Suprapubic skin (tissue), 4 donors: ENCODE results near the gene GALR2. TPM values are rescaled to one million over a fixed set of nuclear protein-coding genes. Genes with fewer than 3 reads are reported as not detected.
A peak's percentile ranks its signal among the peaks of the same experiment; 100 is the strongest.

Experiments used
- DNase-seq, 2 donors: peaks; one replicate each; pipeline ENCODE4 v3.0.0-alpha.2; 2019; ENCODE audit warnings: low spot score in 2 of 2
- H3K27ac ChIP-seq: fragments of 200-600 bp; sonication (generic); one replicate; pipeline ENCODE4 v1.5.1; 2019
- H3K27me3 ChIP-seq: fragments of 200-600 bp; sonication (generic); one replicate; pipeline ENCODE4 v1.5.1; 2019
- H3K36me3 ChIP-seq: fragments of 200-600 bp; sonication (generic); one replicate; pipeline ENCODE4 v1.5.1; 2019
- H3K4me1 ChIP-seq: fragments of 200-600 bp; sonication (generic); one replicate; pipeline ENCODE4 v1.5.1; 2019
- H3K4me3 ChIP-seq: fragments of 200-600 bp; sonication (generic); one replicate; pipeline ENCODE4 v1.5.1; 2019; ENCODE audit warnings: mild to moderate bottlenecking
- H3K9me3 ChIP-seq: fragments of 200-600 bp; sonication (generic); one replicate; pipeline ENCODE4 v1.5.1; 2019
- EP300 ChIP-seq: sonication (generic); formaldehyde crosslinking; IDR thresholded peaks from one replicate; pipeline ENCODE4 v1.6.1; 2017; ENCODE audit warnings: antibody characterized with exemption
- POLR2A ChIP-seq, 2 donors: fragments of 450-650 bp; IDR thresholded peaks; one replicate each; pipeline ENCODE4 v1.6.1; 2017; ENCODE audit warnings: antibody characterized with exemption in 2 of 2, mild to moderate bottlenecking in 2 of 2, moderate library complexity in 2 of 2
- POLR2AphosphoS5 ChIP-seq, 3 donors: sonication (generic); formaldehyde crosslinking; IDR thresholded peaks; one replicate each; pipeline ENCODE4 v1.6.1; 2017; ENCODE audit warnings: antibody characterized with exemption in 3 of 3
- WGBS: methylation state at CpG from one replicate; pipeline ENCODE4 v1.1.5; 2018; 5-methylcytosine and 5-hydroxymethylcytosine counted together
- total RNA-seq, 4 donors: library from RNA; depleted of rRNA; stranded (reverse); fragments of >200 nt; gene quantifications; one replicate each; pipeline ENCODE4 v1.1.0, GENCODE V29; 2016
- TF ChIP-seq, protein P1 (sequence below), 2 donors: fragments of 200-600 bp in 1 of 2; fragments of 450-650 bp in 1 of 2; sonication (generic) in 1 of 2; IDR thresholded peaks; one replicate each; pipeline ENCODE4 v1.5.1; 2016 to 2019; ENCODE audit warnings: antibody characterized with exemption in 2 of 2, mild to moderate bottlenecking in 1 of 2, moderate library complexity in 1 of 2

GALR2 gene
- total RNA-seq, 4 donors from 2014 or later, result 1.2 TPM; not detected in 3

DNA sequence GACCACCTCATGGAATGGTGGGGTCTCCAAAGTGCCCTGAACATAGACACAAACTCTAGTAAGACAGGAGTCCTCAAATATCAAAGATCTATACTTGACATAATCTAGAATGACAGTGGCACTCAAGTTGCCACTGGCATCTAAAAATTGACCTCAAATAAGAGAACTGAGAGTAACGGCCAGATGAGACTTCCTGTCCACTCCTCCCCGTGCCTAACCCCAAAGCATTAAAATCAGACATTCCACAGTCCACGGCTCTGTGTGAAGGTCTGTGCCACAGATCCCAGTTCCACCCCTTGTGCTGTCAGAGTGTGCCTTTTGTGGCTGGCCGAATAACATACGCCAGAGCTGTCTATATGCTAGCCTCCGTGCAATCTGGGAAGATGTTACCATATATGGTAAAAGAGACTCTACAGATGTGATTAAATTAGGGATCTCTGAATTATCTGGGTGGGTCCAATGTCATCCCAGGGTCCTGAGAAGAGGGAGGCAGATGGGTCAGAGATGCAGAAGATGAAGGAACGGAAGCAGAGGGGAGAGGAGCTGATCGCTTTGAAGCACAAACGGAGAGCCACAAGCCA is 26.5 kb upstream of the GALR2 start:
- 86% methylated on average over 9 of the region's 9 CpGs for WGBS
- H3K4me1 ChIP-seq, result peaks cover 41% of the 10 kb centered on the region
- TF ChIP-seq, protein P1, sequence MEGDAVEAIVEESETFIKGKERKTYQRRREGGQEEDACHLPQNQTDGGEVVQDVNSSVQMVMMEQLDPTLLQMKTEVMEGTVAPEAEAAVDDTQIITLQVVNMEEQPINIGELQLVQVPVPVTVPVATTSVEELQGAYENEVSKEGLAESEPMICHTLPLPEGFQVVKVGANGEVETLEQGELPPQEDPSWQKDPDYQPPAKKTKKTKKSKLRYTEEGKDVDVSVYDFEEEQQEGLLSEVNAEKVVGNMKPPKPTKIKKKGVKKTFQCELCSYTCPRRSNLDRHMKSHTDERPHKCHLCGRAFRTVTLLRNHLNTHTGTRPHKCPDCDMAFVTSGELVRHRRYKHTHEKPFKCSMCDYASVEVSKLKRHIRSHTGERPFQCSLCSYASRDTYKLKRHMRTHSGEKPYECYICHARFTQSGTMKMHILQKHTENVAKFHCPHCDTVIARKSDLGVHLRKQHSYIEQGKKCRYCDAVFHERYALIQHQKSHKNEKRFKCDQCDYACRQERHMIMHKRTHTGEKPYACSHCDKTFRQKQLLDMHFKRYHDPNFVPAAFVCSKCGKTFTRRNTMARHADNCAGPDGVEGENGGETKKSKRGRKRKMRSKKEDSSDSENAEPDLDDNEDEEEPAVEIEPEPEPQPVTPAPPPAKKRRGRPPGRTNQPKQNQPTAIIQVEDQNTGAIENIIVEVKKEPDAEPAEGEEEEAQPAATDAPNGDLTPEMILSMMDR (IDR thresholded peaks at IDR 0.05), result no peak
- TF ChIP-seq EP300 (no peak), POLR2A (IDR thresholded peaks at IDR 0.05) (no peak), POLR2AphosphoS5 (IDR thresholded peaks at IDR 0.05) (no peak)
- DNase-seq, result no peak
- no peak overlapping the region for H3K4me3 ChIP-seq
- no peaks in the 10 kb centered on the region for H3K27me3 ChIP-seq
- no peaks in the 10 kb centered on the region for H3K9me3 ChIP-seq
- H3K36me3 ChIP-seq, result peaks cover 80% of the 10 kb centered on the region
- H3K27ac ChIP-seq, result no peak overlapping the region

DNA sequence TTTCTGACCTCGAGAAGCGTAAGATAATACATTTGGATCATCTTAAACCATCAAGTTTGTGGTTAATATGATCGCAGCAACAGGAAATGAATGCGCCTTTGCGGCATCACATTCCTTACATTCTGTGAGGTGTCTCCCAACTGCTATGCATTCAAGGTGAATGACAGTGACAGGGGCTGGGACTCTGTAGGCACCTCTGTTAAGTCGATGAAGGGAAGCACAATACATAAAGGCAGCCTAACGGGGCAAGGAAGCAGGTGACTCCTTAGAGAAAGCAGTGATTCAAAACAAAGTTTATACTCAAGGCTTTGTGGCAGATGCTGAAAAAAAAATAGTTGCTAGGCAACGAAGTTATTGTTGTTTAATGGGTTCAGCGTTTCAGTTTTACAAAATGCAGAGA is 25.9 kb upstream of the GALR2 start:
- TF ChIP-seq POLR2AphosphoS5 (IDR thresholded peaks at IDR 0.05), result no peak
- TF ChIP-seq, protein P1 (IDR thresholded peaks at IDR 0.05), result no peak
- H3K27ac ChIP-seq, result no peak overlapping the region
- H3K9me3 ChIP-seq, result no peaks in the 10 kb centered on the region
- peaks cover 74% of the 10 kb centered on the region for H3K36me3 ChIP-seq
- no peak overlapping the region for H3K4me3 ChIP-seq
- no peak for DNase-seq
- H3K4me1 ChIP-seq, result peaks cover 40% of the 10 kb centered on the region
- H3K27me3 ChIP-seq, result no peaks in the 10 kb centered on the region
- WGBS, result 76% methylated on average over 9 of the region's 9 CpGs

DNA sequence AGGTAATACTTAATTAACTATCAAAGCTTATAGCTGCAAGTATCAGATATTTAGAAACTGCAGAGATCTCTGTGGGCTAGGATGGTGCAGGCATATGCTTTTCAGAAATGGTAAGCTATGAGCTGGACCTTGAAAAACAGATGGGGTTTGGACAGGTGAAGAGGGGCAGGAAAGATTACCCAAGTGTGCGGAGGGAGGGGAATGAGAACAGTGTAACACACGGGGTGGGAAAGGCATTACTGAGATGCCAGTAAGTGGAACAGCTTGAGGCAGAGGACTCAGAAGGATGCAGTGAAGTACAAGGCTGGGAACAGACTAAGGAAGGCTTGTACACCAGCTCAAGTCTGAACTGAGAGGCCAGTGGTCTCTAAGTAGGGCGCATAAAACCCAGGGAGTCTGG is 25.3 kb upstream of the GALR2 start:
- TF ChIP-seq, protein P1 (IDR thresholded peaks at IDR 0.05), result no peak
- TF ChIP-seq EP300, result no peak
- H3K27ac ChIP-seq, result no peak overlapping the region
- H3K4me1 ChIP-seq, result peaks cover 41% of the 10 kb centered on the region
- H3K27me3 ChIP-seq, result no peaks in the 10 kb centered on the region
- no peak for DNase-seq
- H3K9me3 ChIP-seq, result no peaks in the 10 kb centered on the region
- peaks cover 72% of the 10 kb centered on the region for H3K36me3 ChIP-seq
- WGBS, result 89% methylated on average over 3 of the region's 3 CpGs
- H3K4me3 ChIP-seq, result no peak overlapping the region

DNA sequence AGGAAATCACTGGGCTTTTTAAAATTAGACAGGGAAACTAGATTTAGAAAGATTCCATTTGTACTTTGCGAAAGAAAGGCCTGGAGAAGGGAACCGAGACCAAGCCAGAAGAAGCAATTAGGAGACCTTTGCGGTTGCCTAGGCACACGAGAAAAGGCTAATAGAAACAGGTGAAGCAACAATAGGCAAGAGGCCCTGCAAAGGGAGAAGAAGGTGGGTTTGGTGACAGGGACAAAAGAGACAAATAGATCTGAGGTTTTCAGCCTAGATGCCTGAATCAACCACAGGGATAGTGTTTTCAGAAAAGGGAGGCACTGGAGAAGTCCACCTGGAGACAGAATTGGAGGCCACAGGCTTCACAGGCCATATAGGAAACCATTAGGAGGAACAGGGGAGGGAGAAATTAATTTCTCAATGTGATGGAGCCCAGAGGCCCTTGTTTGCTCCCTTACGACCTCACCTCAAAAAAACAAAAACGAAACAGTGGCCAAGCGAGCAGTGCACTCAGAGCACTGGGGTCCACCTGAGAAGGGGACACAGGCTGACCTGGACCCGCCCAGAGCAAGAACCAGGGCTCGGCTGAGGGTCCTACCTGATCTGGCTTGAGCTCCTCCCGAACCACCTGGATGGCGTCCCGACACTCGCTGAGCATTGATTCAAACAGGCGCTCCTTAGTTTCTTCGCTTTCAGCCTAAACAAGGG is 24.6 kb upstream of the GALR2 start:
- TF ChIP-seq EP300 (no peak), POLR2A (IDR thresholded peaks at IDR 0.05) (no peak), POLR2AphosphoS5 (IDR thresholded peaks at IDR 0.05) (no peak)
- TF ChIP-seq, protein P1 (IDR thresholded peaks at IDR 0.05), result no peak
- H3K27ac ChIP-seq, result no peak overlapping the region
- H3K4me1 ChIP-seq, result peaks cover 41% of the 10 kb centered on the region

DNA sequence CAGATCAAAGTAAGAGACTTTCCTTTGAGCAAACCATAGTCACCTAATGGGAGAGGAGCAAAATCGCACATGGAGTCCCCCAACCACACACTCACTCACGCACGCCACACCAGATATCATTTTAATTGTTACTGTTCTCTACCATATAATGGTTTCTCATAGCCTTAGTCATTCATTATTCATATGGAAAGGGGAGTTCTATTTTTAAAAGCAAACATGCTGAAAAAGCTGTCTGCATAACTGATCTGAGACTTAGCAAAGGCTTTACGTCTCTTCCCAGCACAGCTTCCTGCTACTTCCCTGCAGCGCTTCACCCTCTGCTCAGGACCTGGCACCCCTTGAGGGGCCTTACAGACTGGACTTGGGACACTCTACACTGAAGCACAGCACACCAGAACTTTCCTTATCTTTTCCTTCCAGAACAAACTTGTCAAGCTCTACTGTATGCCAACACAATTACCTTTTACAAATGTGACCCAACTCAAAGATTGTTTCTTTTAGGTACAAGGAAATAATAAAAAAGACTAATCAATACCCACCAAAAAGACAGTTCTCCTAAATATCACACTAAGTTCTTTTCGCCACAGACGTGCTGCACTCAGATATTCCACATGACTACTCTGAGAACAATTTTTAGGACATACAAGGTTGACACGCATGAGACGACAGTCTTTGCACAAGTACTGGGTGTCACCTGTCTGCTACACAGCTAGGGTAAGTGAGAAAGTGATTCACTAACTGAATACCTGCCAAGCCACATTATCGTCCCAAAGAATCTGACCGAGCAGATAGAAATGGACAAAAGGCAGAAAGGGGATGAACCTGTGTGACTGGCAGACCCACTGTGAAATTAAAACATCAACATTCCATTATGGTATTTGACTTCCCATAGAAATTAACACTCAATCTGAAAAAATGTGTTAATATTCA is 23.8 kb upstream of the GALR2 start:
- Histone ChIP-seq H3K36me3 (peaks cover 72% of the 10 kb centered on the region), H3K4me3 (no peak overlapping the region), H3K27ac (peak overlapping the region; percentile 67), H3K27me3 (no peaks in the 10 kb centered on the region), H3K4me1 (peaks cover 43% of the 10 kb centered on the region), H3K9me3 (no peaks in the 10 kb centered on the region)
- no peak for DNase-seq
- 73% methylated on average over 11 of the region's 11 CpGs for WGBS
- TF ChIP-seq EP300, result no peak
- no peak for TF ChIP-seq POLR2A (IDR thresholded peaks at IDR 0.05)
- TF ChIP-seq, protein P1 (IDR thresholded peaks at IDR 0.05), result no peak
- no peak for TF ChIP-seq POLR2AphosphoS5 (IDR thresholded peaks at IDR 0.05)

More for the DNA sequence above, 24.6 kb upstream of the GALR2 start:
- WGBS, result 90% methylated on average over 15 of the region's 15 CpGs
- Histone ChIP-seq H3K27me3 (no peaks in the 10 kb centered on the region), H3K36me3 (peaks cover 72% of the 10 kb centered on the region), H3K9me3 (no peaks in the 10 kb centered on the region), H3K4me3 (no peak overlapping the region)
- no peak for DNase-seq
